Stimulated activated CD8-positive, alpha-beta memory T cell treated with anti-CD3 and anti-CD28 coated beads, Interleukin-15, amount 100 ng/mL, for 1 hour (primary cell): ENCODE data around the gene TUBG2.
"Not testable (repeated sequence)": the region's sequence is repeated elsewhere in the genome, so short reads cannot be mapped to it uniquely, and the experiment has no call there.

Experiments
- DNase-seq: peaks from one replicate; pipeline ENCODE4 v3.0.0-alpha.2; 2020; ENCODE audit warnings: low read depth

Gene TUBG2

GRCh38 chr17:42655528-42655927 lies 3.6 kb upstream of the TUBG2 start:
- DNase-seq: no peak

- DNase-seq: no peak
Measured at GRCh38 chr17:42657824-42658588, 1.1 kb upstream of the TUBG2 start.

GRCh38 chr17:42659932-42660274 lies 819 bp downstream of the TUBG2 start:
- DNase-seq: not testable (repeated sequence)

GRCh38 chr17:42660692-42661345 lies 1.7 kb downstream of the TUBG2 start:
- DNase-seq: no peak

- DNase-seq: no peak
Measured at GRCh38 chr17:42665581-42666001, 6.5 kb downstream of the TUBG2 start.

- not testable (repeated sequence) for DNase-seq
Measured at GRCh38 chr17:42666126-42666525, 7.0 kb downstream of the TUBG2 start.

- DNase-seq: no peak
Measured at GRCh38 chr17:42667088-42667951, 8.2 kb downstream of the TUBG2 start.

- no peak for DNase-seq
Measured at GRCh38 chr17:42669705-42669976, 10.6 kb downstream of the TUBG2 start.

- DNase-seq: no peak
Measured at GRCh38 chr17:42669977-42670788, 11.1 kb downstream of the TUBG2 start.

- DNase-seq: no peak
Measured at GRCh38 chr17:42670789-42671657, 11.9 kb downstream of the TUBG2 start.

GRCh38 chr17:42672038-42672437 lies 13.0 kb downstream of the TUBG2 start:
- DNase-seq: no peak

GRCh38 chr17:42673266-42673884 lies 14.3 kb downstream of the TUBG2 start:
- DNase-seq: no peak

- DNase-seq: no peak
Measured at GRCh38 chr17:42673885-42674754, 15.0 kb downstream of the TUBG2 start.

GRCh38 chr17:42674755-42675347 lies 15.8 kb downstream of the TUBG2 start:
- no peak for DNase-seq

GRCh38 chr17:42675348-42675964 lies 16.4 kb downstream of the TUBG2 start:
- DNase-seq: no peak

- no peak for DNase-seq
Measured at GRCh38 chr17:42675965-42676423, 16.9 kb downstream of the TUBG2 start.

GRCh38 chr17:42676424-42677011 lies 17.4 kb downstream of the TUBG2 start, which contains the start of gene PLEKHH3:
PLEKHH3 (minus strand) TSS chr17:42676994; CDS start chr17:42676563, 431 bp downstream.
- DNase-seq: no peak
